ENCODE data around the gene ULK3.

The ULK3 gene

DNA sequence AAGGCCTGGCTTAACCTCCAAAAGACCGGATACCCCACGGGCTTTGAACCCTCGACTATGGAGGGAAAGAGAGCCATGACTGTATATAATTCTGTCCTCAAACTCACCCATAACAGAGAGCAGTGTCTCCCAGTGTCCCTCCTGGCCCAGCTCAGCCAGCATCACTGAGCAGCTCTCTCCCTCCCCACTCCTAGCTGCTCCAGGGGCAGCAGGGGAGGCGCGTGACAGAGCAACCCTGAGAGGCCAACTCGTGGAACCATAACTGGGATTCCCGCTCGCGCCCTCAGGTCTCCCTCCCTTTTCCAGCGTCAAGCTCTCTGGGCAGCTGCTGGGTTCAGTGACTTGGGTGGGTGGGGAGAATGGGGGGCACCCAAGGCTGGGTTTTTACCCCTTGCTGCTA, 17.1 kb downstream of the ULK3 start:
- DNase-seq (ENCODE audit: extremely low read depth, low read depth) = no peak
- no peak overlapping the region for H3K4me3 ChIP-seq (replicated peaks; ENCODE audit: low read depth, low read length)
- TF ChIP-seq, protein P1, sequence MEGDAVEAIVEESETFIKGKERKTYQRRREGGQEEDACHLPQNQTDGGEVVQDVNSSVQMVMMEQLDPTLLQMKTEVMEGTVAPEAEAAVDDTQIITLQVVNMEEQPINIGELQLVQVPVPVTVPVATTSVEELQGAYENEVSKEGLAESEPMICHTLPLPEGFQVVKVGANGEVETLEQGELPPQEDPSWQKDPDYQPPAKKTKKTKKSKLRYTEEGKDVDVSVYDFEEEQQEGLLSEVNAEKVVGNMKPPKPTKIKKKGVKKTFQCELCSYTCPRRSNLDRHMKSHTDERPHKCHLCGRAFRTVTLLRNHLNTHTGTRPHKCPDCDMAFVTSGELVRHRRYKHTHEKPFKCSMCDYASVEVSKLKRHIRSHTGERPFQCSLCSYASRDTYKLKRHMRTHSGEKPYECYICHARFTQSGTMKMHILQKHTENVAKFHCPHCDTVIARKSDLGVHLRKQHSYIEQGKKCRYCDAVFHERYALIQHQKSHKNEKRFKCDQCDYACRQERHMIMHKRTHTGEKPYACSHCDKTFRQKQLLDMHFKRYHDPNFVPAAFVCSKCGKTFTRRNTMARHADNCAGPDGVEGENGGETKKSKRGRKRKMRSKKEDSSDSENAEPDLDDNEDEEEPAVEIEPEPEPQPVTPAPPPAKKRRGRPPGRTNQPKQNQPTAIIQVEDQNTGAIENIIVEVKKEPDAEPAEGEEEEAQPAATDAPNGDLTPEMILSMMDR (IDR thresholded peaks at IDR 0.05; ENCODE audit: low read depth, low read length, missing control alignments) = no peak

DNA sequence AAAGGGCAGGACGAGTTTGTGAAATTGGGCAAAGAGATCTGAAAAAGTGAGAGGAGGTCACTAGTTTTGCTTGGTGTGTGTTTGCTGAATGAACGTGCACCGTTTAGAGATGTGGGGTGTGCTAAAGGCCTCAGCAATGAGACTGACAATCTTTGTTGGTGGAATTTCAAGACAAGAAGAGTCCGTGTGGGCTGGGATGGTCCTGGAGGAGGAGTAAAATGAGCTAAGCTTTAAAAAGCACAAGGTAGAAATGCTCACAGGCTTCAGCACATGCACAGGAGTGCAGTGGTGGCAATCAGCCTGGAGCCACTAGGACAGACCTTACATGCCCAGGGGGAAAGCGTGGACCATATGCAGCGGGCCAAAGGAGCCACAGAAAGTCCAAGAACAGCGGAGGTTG, 18.0 kb downstream of the ULK3 start:
- TF ChIP-seq, protein P1 (IDR thresholded peaks at IDR 0.05; ENCODE audit: low read depth, low read length, missing control alignments) = no peak
- no peak overlapping the region for H3K4me3 ChIP-seq (replicated peaks; ENCODE audit: low read depth, low read length)
- DNase-seq (ENCODE audit: extremely low read depth, low read depth) = no peak

DNA sequence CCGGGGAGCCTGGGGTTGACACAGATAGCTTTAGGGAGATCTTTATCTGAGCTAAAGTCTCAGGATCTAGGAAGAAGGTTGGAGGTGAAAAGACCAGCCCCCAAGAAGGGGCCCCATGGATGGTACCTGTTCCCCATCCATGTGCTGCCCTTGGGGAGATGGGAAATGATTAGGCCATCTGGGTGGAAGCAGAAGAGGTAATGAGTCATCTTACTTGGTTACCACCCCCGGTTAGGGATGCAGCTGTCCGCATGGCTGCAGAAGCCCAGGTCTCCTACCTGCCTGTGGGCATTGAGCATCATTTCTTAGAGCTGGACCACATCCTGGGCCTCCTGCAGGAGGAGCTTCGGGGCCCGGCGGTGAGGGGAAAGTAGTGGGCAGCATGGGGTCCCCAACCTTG, 19.6 kb downstream of the ULK3 start:
- H3K4me3 ChIP-seq (replicated peaks; ENCODE audit: low read depth, low read length) = no peak overlapping the region
- no peak for DNase-seq (ENCODE audit: extremely low read depth, low read depth)
- TF ChIP-seq, protein P1 (IDR thresholded peaks at IDR 0.05; ENCODE audit: low read depth, low read length, missing control alignments) = no peak

DNA sequence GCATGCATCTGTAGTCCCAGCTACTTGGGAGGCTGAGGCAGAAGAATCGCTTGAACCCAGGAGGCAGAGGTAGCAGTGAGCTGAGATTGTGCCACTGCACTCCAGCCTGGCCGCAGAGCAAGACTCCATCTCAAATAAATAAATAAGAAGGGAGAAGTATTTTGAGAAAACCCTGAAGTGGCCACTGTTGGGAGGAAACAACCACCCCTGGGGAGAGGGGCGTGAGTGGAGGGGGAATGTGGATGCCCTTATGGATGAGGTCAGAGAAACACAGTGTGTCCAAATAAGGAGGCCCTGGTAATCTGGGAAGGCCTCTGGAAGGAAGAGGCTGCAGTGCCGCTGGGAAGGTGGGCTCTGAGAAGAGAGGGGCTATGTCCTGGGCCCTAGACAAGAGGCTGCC, 20.7 kb downstream of the ULK3 start:
- no peak overlapping the region for H3K4me3 ChIP-seq (replicated peaks; ENCODE audit: low read depth, low read length)
- DNase-seq (ENCODE audit: extremely low read depth, low read depth) = no peak
- TF ChIP-seq, protein P1 (IDR thresholded peaks at IDR 0.05; ENCODE audit: low read depth, low read length, missing control alignments) = no peak

DNA sequence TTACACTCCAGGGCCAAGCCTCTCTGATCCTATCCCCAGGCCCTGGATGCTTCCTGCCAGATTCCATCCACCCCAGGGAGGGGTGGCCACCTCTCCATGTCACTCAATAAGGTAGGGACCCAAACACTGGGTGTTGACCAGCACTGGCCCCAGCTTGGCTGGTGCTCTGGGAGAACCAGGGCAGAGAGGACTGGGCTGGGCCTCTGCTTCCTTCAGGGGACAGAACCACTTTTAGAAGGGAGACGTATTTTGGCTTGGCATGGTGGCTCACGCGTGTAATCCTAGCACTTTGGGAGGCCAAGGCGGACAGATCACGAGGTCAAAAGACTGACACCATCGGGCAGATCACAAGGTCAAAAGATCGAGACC, 21.2 kb downstream of the ULK3 start:
- no peak for DNase-seq (ENCODE audit: extremely low read depth, low read depth)
- TF ChIP-seq, protein P1 (IDR thresholded peaks at IDR 0.05; ENCODE audit: low read depth, low read length, missing control alignments) = no peak
- no peak overlapping the region for H3K4me3 ChIP-seq (replicated peaks; ENCODE audit: low read depth, low read length)

DNA sequence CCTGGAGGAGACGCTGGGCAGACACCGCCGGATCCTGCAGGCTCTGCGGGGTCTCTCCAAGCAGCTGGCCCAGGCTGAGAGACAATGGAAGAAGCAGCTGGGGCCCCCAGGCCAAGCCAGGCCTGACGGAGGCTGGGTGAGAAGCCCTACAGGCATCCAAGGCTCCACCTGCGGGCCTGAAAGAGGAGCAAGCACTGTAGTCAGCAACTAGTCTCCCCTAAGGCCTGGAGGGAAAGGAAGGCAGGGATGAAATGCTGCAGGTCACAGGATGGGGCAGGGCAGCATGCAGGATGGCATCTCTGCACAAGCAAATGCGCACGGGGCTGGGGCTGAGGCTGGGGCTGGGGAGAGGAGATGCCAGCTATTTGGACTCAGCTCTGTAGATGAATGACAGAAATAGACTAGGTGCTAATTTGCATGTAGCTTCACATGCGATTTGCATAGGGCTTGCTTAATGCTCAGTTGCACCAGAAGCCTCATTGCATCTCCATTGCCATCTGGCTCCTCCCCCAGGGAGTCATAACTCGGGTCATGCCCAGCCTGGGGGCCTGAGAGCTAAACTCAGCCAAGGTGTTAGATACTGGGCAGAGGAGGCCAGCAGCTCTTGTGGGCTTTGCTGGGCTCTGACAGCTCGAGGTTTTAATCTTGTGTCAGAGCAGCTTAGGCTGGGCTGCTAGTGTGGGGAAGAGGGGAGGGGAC, 21.7 kb downstream of the ULK3 start:
- H3K4me3 ChIP-seq (replicated peaks; ENCODE audit: low read depth, low read length) = no peak overlapping the region
- TF ChIP-seq, protein P1 (IDR thresholded peaks at IDR 0.05; ENCODE audit: low read depth, low read length, missing control alignments) = no peak
- no peak for DNase-seq (ENCODE audit: extremely low read depth, low read depth)

DNA sequence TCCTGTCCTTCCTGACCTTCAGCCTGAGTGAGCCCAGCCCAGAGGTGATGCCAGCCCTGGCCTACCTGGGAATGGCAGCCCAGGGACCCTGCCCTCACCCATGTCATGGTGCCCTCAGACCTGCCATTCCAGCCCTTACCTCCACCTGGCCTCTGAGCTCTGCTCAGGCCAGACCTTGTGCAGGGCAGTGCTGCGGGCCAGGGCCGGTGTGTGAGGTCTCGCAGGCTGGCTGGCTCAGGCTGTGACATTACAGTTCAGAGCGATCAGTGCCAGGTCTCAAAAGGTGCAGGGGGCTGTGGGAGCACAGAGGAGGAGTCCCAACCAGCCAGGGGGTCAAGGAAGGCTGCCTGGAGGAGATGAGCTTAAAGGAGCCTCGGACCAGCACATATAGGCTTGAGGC, 22.9 kb downstream of the ULK3 start:
- DNase-seq (ENCODE audit: extremely low read depth, low read depth) = no peak
- TF ChIP-seq, protein P1 (IDR thresholded peaks at IDR 0.05; ENCODE audit: low read depth, low read length, missing control alignments) = no peak

More for the DNA sequence above, 22.9 kb downstream of the ULK3 start:
- H3K4me3 ChIP-seq (replicated peaks; ENCODE audit: low read depth, low read length) = no peak overlapping the region
